Measurements from ENCODE around the gene TFAP2E.

TFAP2E gene

DNA sequence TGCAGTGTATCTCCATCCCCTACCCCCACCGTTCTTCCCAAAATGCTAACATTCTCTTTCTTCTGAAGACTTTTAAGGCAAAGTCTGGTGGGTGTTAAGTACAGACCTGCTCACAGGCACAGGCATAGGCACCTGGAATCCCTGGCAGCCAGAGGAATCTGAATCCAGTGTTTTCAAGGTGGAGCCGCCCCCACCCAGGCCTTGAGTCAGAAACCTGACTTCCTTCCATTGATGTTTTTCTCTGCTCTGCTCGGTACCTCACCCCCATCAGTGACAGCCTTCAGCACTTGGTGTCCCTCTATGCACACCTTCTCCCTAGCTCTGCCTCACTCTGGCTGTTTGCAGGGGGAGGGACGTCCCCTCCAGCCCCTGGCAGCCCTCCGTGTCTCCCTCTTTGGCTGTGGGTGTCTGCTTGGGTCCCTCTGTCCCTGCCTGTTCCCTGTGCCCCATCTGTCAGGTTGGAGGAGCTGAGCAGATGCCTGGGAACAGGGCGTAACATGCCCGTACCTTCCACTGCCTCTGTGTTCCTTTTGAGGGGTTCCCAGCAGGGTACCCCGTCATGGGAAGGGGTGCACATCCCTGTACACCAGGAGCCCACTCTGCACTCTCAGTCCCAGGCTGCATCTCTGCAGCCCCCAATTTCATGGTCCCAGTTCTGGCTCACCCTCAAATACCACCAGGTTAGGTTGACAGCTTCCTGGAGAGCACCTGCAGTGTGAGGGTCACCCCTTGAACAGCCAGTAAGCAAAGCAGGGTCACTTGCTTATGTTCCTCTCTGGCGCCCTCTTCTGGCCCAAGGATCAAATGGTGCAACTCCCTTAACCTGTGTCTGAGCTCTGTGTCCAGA lies 8.9 kb upstream of the TFAP2E start:
- peaks cover 21% of the 10 kb centered on the region; the same call in 1 of the 2 replicates for H3K79me2 ChIP-seq (ENCODE audit: insufficient read depth, low read length)
- H2AFZ ChIP-seq (ENCODE audit: low read length), result no peak overlapping the region
- H4K20me1 ChIP-seq (ENCODE audit: insufficient read depth, low read length, poor library complexity, severe bottlenecking), result peaks cover 2% of the 10 kb centered on the region
- H3K36me3 ChIP-seq (ENCODE audit: insufficient read depth, low read length), result no peaks in the 10 kb centered on the region
- H3K9me3 ChIP-seq (ENCODE audit: insufficient read depth, low read depth, low read length), result no peaks in the 10 kb centered on the region
- H3K27me3 ChIP-seq (ENCODE audit: insufficient read depth, low read length, poor library complexity, severe bottlenecking), result no peaks in the 10 kb centered on the region
- peak overlapping the region; percentile 38 for H3K9ac ChIP-seq (ENCODE audit: low read depth, low read length, poor library complexity, severe bottlenecking)
- H3K4me3 ChIP-seq (ENCODE audit: low read length, poor library complexity, severe bottlenecking), result no peak overlapping the region
- TF ChIP-seq, protein P1, sequence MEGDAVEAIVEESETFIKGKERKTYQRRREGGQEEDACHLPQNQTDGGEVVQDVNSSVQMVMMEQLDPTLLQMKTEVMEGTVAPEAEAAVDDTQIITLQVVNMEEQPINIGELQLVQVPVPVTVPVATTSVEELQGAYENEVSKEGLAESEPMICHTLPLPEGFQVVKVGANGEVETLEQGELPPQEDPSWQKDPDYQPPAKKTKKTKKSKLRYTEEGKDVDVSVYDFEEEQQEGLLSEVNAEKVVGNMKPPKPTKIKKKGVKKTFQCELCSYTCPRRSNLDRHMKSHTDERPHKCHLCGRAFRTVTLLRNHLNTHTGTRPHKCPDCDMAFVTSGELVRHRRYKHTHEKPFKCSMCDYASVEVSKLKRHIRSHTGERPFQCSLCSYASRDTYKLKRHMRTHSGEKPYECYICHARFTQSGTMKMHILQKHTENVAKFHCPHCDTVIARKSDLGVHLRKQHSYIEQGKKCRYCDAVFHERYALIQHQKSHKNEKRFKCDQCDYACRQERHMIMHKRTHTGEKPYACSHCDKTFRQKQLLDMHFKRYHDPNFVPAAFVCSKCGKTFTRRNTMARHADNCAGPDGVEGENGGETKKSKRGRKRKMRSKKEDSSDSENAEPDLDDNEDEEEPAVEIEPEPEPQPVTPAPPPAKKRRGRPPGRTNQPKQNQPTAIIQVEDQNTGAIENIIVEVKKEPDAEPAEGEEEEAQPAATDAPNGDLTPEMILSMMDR (conservative IDR thresholded peaks at IDR 0.05; ENCODE audit: low read length), result peak; percentile 77
- no peak for TF ChIP-seq EZH2phosphoT487 (IDR thresholded peaks at IDR 0.05; ENCODE audit: borderline replicate concordance)
- H3K9me2 ChIP-seq (replicated peaks; ENCODE audit: low read depth, low read length), result no peaks in the 10 kb centered on the region
- H3K4me1 ChIP-seq (ENCODE audit: insufficient read depth, low read length, poor library complexity, severe bottlenecking), result peaks cover 37% of the 10 kb centered on the region
- no peaks in the 10 kb centered on the region for H3F3A ChIP-seq (ENCODE audit: low read depth)
- peak overlapping the region; percentile 81 for H3K4me2 ChIP-seq (ENCODE audit: low read depth, low read length, poor library complexity, severe bottlenecking)

DNA sequence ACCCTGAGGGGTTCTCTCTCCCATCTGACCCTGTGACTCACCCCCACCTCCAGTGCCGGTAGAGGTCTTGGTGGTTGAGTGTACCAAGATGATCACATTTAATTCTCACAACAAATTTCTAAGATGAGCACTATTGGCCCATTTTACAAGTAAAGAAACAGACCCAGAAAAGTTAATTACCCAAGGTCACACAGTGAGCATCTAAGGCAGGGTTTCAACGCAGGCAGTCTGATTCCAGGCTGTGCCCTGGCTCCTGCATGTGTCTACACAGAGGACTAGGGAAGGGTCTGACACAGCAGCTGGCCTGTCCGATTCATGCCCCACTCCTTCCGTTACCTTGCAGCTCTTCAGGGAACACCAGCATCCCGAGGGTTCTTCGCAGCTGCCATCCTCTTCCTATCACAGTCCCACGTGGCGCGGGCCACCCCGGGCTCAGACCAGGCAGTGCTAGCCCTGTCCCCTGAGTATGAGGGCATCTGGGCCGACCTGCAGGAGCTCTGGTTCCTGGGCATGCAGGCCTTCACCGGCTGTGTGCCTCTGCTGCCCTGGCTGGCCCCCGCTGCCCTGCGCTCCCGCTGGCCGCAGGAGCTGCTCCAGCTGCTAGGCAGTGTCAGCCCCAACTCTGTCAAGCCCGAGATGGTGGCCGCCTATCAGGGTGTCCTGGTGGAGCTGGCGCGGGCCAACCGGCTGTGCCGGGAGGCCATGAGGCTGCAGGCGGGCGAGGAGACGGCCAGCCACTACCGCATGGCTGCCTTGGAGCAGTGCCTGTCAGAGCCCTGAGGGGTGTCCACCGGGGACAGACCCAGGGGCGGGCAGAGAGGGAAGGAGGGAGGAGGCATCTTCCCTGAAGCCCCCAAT lies 8.0 kb upstream of the TFAP2E start:
- Histone ChIP-seq H3K36me3 (ENCODE audit: insufficient read depth, low read length) (no peaks in the 10 kb centered on the region), H3K79me2 (ENCODE audit: insufficient read depth, low read length) (peaks cover 20% of the 10 kb centered on the region; the same call in 1 of the 2 replicates), H3K9ac (ENCODE audit: low read depth, low read length, poor library complexity, severe bottlenecking) (no peak overlapping the region), H3K4me2 (ENCODE audit: low read depth, low read length, poor library complexity, severe bottlenecking) (no peak overlapping the region), H3K4me3 (ENCODE audit: low read length, poor library complexity, severe bottlenecking) (no peak overlapping the region), H4K20me1 (ENCODE audit: insufficient read depth, low read length, poor library complexity, severe bottlenecking) (no peaks in the 10 kb centered on the region), H3K9me2 (replicated peaks; ENCODE audit: low read depth, low read length) (no peaks in the 10 kb centered on the region), H3K4me1 (ENCODE audit: insufficient read depth, low read length, poor library complexity, severe bottlenecking) (peaks cover 37% of the 10 kb centered on the region), H3K9me3 (ENCODE audit: insufficient read depth, low read depth, low read length) (no peaks in the 10 kb centered on the region), H2AFZ (ENCODE audit: low read length) (no peak overlapping the region), H3K27me3 (ENCODE audit: insufficient read depth, low read length, poor library complexity, severe bottlenecking) (no peaks in the 10 kb centered on the region), H3F3A (ENCODE audit: low read depth) (no peaks in the 10 kb centered on the region)
- TF ChIP-seq, protein P1 (conservative IDR thresholded peaks at IDR 0.05; ENCODE audit: low read length), result no peak
- no peak for TF ChIP-seq EZH2phosphoT487 (IDR thresholded peaks at IDR 0.05; ENCODE audit: borderline replicate concordance)

DNA sequence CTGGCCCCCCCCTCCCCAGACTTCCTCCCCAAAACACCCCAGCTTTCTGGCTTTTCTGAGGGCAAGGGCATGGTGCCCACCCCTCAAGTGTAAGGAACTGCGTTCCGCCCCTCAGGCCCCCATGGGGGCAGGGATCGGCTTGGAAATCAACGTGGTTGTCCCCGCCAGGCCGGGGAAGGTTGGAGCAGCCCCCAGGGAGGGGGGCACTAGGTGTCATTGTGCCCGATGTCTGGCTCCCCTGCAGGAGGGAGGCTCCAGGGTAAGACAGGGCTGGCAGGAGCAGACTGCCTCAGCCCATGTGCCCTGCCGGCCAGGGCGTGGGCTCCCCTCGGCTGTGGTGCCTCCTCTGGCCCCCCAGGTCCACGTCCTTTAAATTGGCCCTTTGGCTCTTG lies 7.4 kb upstream of the TFAP2E start:
- Histone ChIP-seq H3K27me3 (ENCODE audit: insufficient read depth, low read length, poor library complexity, severe bottlenecking) (no peaks in the 10 kb centered on the region), H3F3A (ENCODE audit: low read depth) (no peaks in the 10 kb centered on the region), H3K4me3 (ENCODE audit: low read length, poor library complexity, severe bottlenecking) (no peak overlapping the region), H3K4me2 (ENCODE audit: low read depth, low read length, poor library complexity, severe bottlenecking) (no peak overlapping the region), H4K20me1 (ENCODE audit: insufficient read depth, low read length, poor library complexity, severe bottlenecking) (no peaks in the 10 kb centered on the region), H3K9ac (ENCODE audit: low read depth, low read length, poor library complexity, severe bottlenecking) (no peak overlapping the region), H3K9me2 (replicated peaks; ENCODE audit: low read depth, low read length) (no peaks in the 10 kb centered on the region), H3K4me1 (ENCODE audit: insufficient read depth, low read length, poor library complexity, severe bottlenecking) (peaks cover 37% of the 10 kb centered on the region), H3K9me3 (ENCODE audit: insufficient read depth, low read depth, low read length) (no peaks in the 10 kb centered on the region), H3K36me3 (ENCODE audit: insufficient read depth, low read length) (no peaks in the 10 kb centered on the region), H2AFZ (ENCODE audit: low read length) (no peak overlapping the region), H3K79me2 (ENCODE audit: insufficient read depth, low read length) (peaks cover 19% of the 10 kb centered on the region; the same call in 1 of the 2 replicates)
- TF ChIP-seq, protein P1 (conservative IDR thresholded peaks at IDR 0.05; ENCODE audit: low read length), result no peak
- TF ChIP-seq EZH2phosphoT487 (IDR thresholded peaks at IDR 0.05; ENCODE audit: borderline replicate concordance), result no peak

All from Loucy (cell line).